NCI-H526 (cell line): ENCODE measurements around the gene MT2A.
"Not testable (repeated sequence)": the region's sequence is repeated elsewhere in the genome, so short reads cannot be mapped to it uniquely, and the experiment has no call there.

Experiments
- DNase-seq, 2 experiments: peaks; one replicate each; lab custom pipeline; 2025; lab: John Stamatoyannopoulos, UW

The MT2A gene

DNA sequence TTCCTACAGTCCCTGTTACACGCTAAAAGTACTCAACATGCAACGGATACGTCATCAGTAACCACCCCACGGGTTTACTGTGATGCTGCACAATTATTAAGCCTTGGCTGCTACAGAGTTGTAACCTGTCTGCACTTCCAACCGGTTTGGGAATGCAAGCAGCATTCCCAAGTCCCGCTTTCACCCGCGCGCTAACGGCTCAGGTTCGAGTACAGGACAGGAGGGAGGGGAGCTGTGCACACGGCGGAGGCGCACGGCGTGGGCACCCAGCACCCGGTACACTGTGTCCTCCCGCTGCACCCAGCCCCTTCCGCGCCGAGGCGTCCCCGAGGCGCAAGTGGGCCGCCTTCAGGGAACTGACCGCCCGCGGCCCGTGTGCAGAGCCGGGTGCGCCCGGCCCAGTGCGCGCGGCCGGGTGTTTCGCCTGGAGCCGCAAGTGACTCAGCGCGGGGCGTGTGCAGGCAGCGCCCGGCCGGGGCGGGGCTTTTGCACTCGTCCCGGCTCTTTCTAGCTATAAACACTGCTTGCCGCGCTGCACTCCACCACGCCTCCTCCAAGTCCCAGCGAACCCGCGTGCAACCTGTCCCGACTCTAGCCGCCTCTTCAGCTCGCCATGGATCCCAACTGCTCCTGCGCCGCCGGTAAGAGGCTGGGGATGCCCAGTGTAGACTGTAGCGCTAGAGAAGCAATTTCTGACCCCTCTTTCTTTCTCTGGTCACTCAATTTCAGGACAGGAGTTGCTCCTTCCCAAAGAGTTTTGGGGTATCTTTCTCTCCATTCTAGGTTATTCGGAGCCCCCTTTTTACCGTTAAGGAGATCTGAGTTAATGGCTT, at the start of gene MT2A:
MT2A (plus strand) TSS at position 542 of the 833 bp plus-strand sequence; CDS start at position 614, 72 bp downstream.
- peak; percentile 84 to 95 for DNase-seq

DNA sequence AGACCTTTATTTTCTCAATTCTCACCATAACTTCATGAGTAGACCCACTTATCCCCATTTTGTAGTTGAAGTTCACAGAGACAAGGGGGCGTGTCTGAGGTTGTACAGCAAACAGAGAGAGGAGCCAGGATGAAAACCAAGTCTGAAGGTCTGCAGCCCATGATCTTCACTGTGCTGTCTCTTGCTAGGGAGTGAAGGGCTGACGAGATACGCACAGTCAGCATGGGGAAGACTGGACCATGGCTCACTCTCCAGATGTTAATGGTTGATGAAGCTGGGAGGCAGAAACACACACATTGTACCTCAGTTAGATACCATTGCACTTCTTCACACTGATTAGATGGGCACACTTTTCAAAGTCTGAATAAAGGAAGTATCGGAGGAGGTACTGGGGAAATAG, 49.3 kb upstream of the MT2A start:
- no peak for DNase-seq

DNA sequence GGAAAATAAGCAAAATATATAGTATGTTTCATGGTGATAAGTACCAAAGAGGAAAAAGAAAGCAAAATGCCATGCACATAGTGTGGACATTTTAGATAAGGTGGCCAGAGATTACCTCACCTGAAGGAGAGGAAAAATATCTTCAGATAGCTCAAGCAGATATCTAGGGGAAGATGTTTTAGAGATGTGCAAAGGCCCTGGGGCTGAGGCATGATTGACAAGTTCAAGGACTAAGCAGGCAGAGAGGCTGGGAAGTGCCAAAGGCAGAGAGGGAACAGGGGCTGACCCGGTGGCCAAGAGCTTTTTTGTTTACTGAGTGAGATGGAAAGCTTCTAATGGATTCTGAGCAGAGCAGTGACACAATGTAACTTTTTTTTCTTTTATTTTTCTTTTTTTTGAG, 47.9 kb upstream of the MT2A start:
- no peak for DNase-seq

DNA sequence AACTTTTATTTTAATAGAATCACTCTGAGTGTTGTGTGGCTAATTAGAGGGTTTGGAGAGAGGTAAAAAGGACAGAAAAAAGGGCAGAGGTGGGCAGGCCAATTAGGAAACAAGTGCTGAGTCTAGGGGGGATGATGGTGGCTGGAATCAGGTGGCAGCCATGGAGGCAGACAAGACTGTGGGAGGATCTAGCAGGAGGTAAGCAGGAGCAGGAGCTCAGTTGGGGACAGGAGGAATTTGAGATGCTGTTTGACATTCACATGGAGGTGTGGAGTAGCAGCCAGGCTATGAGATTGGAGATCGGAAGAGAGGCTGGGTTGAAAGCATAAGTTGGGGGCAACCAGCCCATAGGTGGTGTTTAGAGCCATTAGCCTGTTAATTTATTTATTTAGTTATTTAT, 47.3 kb upstream of the MT2A start:
- no peak for DNase-seq

DNA sequence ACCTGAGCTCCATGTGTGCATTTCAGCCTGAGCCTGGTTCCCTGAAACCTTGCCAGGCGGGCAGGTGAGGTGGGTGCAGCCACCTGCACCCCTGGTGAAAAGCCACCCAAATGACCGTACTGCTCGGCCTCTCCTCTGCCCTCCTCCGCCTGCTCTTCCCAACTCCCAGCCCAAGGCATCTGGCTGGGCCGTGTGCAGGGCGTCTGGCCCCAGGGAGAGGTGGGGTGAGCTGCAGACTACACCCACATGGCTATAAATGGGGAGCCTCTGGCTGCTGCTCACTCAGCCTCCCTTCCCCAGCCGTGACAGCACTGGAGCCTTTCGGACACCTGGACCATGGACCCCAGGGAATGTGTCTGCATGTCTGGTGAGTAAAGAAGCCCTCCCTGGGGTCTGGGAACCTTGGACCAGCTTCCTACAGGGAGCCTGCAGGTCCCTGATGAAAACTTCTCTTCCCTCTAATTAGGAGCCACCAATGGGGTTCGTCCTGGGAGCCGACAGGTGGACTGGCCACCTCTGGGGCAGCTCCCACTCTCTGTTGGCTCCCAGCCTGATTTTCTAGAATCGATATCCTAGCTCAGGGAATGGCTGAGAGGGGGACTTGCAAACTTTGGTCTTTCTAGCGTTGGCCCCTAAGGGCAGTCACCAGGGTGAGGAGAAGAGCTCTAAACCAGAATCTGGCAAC, 43.4 kb upstream of the MT2A start, which contains the start of gene MT4:
MT4 (plus strand) TSS at position 281 of the 685 bp plus-strand sequence; CDS start at position 337, 56 bp downstream.
- no peak for DNase-seq

DNA sequence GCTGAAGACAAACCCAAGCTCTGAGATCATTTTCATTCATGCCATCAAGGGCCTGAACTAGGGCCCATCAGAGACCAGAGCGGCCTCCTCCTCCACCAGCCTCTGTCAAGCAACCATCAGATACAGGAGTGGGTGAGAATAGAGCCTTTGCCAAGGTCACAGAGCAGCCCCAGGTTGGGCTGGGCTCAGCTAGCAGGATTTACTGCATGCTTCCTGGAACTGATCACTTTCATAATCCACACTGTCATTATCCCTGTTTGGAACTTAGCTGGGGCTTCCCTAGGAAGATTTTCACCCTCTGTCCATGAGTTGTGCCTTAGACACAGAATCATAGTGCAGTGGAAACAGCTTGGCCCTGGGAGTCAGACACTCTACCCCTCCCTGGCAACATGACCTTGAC, 38.4 kb upstream of the MT2A start:
- DNase-seq, result no peak

DNA sequence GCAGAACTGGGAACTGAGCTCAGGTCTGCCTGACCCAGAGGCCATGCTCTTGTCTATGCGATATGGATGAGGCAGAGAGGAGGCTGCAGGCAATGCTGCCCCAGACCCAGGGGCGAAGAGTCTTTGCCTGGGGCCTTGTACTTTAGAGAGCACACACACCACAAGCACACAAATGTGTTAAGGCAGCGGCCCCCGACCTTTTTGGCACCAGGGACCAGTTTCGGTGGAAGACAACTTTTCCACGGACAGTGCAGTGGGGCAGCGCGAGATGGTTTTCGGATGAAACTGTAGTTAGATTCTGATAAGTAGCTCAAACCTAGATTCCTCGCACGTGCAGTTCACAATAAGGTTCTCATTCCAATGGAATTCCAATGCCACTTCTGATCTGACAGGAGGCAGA, 36.9 kb upstream of the MT2A start:
- DNase-seq, result no peak

DNA sequence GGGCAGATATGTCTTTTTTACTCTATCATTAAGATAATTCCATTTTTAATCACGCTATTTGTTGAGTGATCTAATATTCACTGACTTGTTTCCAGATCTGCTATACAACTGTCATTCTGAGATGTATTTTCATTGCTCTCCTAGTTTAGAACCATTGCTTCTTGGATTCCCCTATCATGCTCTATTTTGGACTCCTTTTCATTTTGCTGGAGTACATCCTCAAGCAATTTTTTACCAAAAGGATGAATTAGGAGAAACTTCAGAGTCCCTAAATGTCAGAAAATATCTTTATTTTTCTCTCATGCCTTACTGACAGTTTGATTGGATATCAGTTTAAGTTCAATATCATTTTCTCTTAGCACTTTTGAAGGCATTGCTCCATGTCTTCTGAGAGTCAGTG, 33.8 kb upstream of the MT2A start:
- DNase-seq, result no peak

DNA sequence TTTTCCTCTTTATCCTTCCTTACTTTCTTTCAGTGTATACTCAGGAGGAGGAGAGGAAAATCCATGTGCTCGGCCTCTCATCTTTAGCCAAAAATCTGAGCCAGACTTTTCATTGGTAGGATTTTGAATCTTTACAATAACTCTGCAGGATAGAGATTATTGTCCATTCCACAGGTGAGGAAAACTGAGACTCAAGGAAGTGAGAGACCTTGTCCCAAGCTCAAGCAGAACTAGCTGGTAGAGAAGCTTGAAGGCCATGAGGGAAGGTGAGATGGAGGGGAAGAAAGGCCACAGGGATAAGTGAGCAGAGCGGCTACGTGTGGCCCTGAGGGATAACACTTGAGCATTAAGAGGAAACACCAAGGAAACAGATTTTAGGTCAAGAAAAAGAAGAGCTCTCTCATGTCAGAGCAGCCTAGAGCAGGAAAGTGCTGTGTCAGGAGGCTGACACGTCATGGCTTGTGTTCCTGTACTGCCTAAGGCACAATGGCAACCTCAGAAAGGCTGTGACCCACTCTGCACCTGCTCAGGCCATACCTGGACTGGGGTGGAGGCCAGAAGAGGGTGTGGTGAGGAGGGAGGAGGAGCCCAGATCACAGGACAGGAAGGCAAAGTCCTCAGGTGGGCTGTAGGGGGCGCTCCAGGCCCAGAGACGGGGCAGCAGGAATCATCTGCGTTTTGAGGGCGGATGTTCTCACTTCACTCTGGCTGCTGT, 31.6 kb upstream of the MT2A start:
- DNase-seq, result peak; percentile 4 to 65

DNA sequence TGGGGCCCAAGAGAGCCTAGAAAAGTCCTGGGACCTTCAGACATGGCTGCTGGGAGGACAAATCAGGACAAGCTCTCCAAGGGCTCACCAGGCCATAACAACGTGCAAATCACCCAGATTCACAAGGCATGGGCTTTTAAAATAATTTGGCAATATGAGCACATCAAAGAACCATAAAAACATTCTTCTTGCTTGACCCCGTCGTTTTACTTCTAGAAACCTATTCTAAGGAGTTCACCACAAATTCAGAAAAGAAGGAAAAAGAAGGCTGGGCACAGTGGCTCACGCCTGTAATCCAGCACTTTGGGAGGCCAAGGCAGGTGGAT, 31.1 kb upstream of the MT2A start:
- no peak for DNase-seq

DNA sequence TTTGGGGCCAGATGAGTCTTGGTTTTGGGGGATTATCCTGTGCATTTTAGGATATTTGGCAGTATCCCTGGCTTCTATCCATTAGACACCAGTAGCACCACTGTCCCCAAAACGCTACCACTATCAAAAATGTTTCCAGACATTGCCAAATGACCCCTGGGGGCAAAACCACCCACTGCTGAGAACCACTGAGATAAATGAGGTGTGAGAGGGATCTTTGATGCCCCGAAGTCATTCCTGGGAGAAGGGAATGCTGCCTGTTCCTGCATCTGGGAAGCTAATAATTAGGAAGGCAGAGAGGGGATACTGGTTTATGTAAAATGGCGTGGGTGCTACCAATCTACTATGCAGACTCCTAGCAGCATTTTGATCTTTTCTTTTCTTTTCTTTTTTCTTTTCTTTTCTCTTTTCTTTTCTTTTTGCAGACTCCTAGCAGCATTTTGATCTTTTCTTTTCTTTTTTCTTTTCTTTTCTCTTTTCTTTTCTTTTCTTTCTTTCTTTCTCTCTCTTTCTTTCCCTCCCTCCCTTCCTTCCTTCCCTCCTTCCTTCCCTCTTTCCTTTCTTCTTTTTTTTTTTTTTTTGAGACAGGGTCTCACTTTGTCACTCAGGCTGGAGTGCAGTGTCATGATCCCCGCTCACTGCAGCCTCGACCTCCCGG, 27.9 kb upstream of the MT2A start:
- no peak for DNase-seq

DNA sequence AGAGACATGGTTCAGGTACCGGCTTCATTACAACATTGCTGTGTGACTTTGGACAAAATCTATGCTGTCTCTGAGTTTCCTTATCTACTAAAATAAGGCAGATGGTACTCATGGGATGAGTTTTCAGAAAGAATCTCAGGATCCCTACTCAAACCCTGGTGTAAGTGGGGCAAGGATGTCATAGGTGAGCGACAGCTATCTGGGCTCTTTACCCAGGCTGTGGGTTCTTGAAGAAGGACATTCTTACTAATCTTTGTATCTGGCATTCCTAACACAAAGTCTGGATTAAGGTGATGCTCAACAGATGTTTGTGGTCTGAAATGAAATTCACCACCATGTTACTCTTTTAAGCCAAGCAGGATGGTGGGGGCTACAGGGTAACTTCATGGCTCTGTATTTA, 25.5 kb upstream of the MT2A start:
- DNase-seq, result not testable (repeated sequence)

DNA sequence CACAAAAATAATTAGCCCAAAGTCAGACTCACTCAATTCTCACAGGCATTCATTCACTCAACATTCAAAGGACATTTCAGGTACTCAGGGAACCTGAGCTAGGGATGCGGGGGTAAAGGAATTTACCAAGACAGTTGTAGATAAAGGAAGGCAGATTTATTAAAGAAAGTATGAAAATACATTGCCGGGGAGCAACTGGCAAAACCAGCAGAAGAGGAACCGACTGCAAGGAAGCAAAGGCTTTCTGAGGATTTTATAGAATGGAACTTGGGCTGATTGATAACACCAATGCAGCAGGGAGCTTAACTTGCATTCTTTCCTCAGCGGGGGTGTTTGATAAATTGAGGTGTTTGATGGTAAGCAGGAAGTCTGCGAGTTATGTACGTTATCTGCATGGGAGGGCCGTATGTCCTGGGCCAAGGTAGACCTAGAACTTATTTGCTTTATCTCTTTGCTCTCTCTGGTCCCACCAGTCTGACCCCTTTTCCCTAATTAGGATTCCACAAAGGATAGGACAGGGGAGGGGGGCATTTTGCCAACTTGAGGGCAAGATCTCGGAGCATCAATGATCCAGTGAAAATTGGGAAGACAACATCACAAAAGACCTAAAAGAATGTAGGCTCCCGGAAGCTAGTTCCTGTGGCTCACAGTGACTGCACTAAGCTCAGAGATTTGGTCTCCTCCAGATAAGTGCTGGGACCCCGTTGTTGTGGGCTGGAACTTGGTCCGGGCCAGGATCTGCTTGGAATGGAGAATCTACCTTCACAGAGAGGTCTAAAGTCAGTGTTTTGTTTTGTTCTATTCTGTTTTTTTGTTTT, 24.8 kb upstream of the MT2A start:
- no peak for DNase-seq

DNA sequence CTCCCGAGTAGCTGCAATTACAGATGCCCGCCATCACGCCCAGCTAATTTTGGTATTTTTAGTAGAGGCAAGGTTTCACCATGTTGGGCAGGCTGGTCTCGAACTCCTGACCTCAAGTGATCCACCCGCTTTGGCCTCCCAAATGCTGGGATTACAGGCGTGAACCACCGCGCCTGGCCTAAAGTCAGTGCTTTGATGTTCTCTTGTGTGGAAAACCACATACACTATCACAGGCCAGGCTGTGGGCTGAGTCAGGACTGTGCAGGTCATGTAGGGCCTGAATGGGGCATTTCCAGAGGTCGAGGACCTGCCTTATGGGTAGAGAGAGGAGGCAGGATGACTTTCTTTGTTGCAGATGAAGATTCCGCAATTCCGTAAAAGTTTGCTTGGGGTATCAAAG, 24.1 kb upstream of the MT2A start:
- no peak for DNase-seq

DNA sequence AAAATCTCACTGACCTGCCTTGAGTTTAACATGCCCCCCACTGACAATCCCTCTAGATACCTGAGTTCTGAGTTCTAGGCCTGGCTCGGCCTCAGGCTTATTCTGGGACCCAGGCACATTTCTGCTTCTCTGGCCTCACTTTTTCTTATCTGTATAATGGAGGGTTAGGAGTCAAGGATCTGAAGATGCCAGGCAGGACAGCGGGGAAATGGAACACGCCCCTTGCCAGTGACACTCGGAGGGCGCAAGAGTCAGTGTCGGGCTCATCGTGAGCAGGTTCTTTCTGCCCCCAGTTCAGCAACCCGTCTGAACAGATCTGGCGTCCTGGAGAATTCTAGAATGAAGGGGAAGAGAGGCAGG, 19.6 kb upstream of the MT2A start:
- peak in 1 of 2 experiments; percentile 29 for DNase-seq

DNA sequence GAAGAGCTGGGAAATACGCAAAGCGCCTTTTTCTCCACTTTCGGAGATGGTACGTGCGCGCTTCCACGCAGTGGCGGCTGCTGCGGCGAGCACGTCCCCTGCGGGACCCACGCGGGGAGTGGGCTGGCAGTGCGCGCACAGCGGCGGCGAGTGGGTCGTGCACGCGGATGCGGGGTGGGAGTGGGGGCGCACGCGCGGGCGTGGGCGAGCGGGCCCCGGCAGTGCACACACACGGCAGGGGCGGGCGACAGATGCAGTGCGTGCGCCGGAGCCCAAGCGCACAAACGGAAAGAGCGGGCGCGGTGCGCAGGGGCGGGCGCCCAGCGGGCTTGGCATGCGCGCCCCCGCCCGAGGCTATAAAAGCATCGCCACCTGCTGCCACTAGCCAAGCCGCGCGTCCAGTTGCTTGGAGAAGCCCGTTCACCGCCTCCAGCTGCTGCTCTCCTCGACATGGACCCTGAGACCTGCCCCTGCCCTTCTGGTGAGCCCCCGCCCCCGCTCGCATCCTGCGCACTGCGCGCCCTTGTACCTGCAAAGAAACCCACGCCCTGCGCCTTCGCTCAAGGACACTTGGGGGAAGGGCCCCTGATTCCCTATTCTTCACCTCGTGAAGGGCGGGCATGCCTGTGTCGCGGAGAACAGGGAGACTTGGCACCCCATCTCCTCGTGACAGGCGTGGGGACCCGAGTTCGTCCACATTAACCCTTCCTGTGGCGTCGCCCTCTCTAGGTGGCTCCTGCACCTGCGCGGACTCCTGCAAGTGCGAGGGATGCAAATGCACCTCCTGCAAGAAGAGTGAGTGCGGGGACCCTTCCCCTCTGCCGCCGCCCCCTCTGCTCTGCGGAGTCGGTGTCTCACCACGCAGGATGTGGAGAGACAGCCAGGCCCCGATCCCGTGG, 19.0 kb upstream of the MT2A start, which contains the start of gene MT3:
MT3 (plus strand) TSS at position 388 of the 899 bp plus-strand sequence; CDS start at position 451, 63 bp downstream.
- peak; percentile 45 to 77 for DNase-seq

DNA sequence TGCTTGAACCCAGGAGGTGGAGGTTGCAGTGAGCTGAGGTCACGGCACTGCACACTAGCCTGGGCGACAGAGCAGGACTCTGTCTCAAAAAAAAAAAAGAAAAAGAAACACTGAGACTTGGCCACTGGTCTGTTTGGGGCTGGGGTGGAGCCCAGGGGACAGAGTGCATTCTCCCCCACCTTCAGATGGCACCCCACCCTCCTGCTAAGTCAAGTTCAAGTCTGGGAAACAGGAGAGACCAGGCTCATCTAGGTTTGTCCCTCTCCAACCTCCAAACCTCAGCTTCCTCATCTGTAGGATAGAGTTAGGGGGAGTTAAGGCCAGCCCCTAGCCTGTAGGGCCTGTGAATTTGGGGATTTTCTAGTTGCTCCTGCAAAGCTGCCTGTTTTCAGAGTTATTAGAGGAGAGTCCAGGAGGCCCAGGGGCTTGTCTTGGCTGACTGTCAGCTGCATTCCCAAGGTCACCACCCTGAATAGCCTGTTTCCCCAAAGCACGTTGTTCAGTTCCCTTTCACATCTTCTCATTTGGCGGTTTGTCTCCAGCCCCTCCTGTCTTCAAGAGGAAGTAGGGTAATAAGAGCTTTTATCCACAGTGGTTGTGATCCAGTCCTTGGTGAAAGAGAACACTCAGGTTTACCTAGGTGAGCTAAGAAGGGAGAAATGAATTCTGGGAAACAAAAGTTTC, 16.9 kb upstream of the MT2A start:
- no peak for DNase-seq

DNA sequence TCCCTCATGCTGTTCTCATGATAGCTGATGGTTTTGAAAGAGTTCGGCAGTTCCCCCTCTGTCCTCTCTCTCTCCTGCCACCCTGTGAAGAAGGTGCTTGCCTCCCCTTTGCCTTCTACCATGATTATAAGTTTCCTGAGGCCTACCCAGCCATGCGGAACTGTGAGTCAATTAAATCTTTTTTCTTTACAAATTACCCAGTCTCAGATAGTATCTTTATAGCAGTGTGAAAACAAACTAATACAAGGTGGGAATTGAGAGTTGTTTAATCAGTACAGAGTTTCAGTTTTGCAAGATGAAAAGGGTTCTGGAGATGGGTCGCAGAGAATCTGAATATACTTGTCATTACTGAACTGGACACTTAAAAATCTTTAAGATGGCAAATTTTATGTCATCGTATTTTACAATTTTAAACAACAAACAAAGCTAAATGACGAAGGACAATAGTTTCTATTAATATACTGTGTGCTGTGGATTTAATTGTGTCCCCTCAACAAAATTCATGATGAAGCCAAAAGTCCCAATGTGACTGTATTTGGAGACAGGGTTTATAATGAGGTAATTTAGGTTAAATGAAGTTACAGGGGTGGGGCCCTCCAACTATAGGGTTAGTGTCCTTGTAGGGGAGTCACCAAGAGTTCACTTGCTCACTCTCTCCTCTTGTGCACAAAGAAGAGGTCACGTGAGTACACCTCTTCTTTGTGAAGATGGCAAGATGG, 14.7 kb upstream of the MT2A start:
- DNase-seq, result no peak

DNA sequence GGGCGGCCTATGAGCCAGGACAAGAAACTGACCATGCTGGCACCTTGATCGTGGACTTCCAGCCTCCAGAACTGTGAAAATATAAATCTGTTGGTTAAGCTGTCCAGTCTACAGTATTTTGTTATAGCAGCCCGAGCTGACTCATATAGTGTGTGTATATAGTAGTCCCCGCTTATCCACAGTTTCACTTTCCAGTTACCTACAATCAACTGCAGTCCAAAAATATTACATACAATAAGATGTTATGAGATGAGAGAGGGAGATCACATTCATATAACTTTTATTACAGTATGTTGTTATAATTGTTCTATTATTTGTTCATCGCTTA, 14.1 kb upstream of the MT2A start:
- no peak for DNase-seq
